MM.1S (cell line): ENCODE data around the gene TRMT61A.

ENCODE experiments used
- DNase-seq: peaks from one replicate; pipeline ENCODE4 v3.0.0-alpha.2; 2015
- H2AFZ ChIP-seq: fragments of 300-600 bp; sonication (generic); 2 replicates; pipeline ENCODE4 v1.6.0; 2016; ENCODE audit warnings: antibody characterized with exemption, low read length
- H3F3A ChIP-seq: fragments of 300-600 bp; sonication (generic); 2 replicates; pipeline ENCODE4 v1.6.1; 2016; ENCODE audit warnings: mild to moderate bottlenecking, antibody characterized with exemption, low read length, moderate library complexity, mixed read lengths; ENCODE audit not compliant: insufficient read depth
- H3K27ac ChIP-seq: fragments of 300-600 bp; sonication (generic); 2 replicates; pipeline ENCODE4 v1.5.1; 2016; ENCODE audit warnings: mild to moderate bottlenecking, low read length
- H3K27me3 ChIP-seq: fragments of 300-600 bp; sonication (generic); replicated peaks from 2 replicates; pipeline ENCODE4 v1.6.0; 2016; ENCODE audit warnings: low read length; ENCODE audit not compliant: insufficient read depth
- H3K36me3 ChIP-seq: fragments of 300-600 bp; sonication (generic); replicated peaks from 2 replicates; pipeline ENCODE4 v1.6.1; 2016; ENCODE audit warnings: mild to moderate bottlenecking, low read length, mixed read lengths; ENCODE audit not compliant: insufficient read depth
- H3K4me1 ChIP-seq: fragments of 300-600 bp; sonication (generic); 2 replicates; pipeline ENCODE4 v1.6.1; 2016; ENCODE audit warnings: low read length, mixed read lengths
- H3K4me2 ChIP-seq: fragments of 300-600 bp; sonication (generic); 2 replicates; pipeline ENCODE4 v1.6.0; 2016; ENCODE audit warnings: low read depth, low read length
- H3K4me3 ChIP-seq: fragments of 300-600 bp; sonication (generic); 2 replicates; pipeline ENCODE4 v1.5.1; 2016; ENCODE audit warnings: low read length, mixed read lengths
- H3K79me2 ChIP-seq: fragments of 300-600 bp; sonication (generic); 2 replicates; pipeline ENCODE4 v1.6.1; 2016; ENCODE audit warnings: mixed run types, low read length, mixed read lengths
- H3K9ac ChIP-seq: fragments of 300-600 bp; sonication (generic); 2 replicates; pipeline ENCODE4 v1.6.1; 2016; ENCODE audit warnings: low read length, mixed read lengths
- H3K9me2 ChIP-seq: fragments of 300-600 bp; sonication (generic); replicated peaks from 2 replicates; pipeline ENCODE4 v1.6.1; 2016; ENCODE audit warnings: mild to moderate bottlenecking, low read length, mixed read lengths; ENCODE audit not compliant: insufficient read depth
- H3K9me3 ChIP-seq: fragments of 300-600 bp; sonication (generic); replicated peaks from 2 replicates; pipeline ENCODE4 v1.6.1; 2016; ENCODE audit warnings: mild to moderate bottlenecking, low read length, mixed read lengths; ENCODE audit not compliant: insufficient read depth
- H4K20me1 ChIP-seq: fragments of 300-600 bp; sonication (generic); 2 replicates; pipeline ENCODE4 v1.6.1; 2016; ENCODE audit warnings: mild to moderate bottlenecking, low read length, moderate library complexity, mixed read lengths; ENCODE audit not compliant: insufficient read depth
- EZH2 ChIP-seq: fragments of 300-600 bp; sonication (generic); optimal IDR thresholded peaks from 2 replicates; pipeline ENCODE3; 2017; ENCODE audit warnings: low read depth, mild to moderate bottlenecking, antibody characterized with exemption, low read length, mixed read lengths
- EZH2phosphoT487 ChIP-seq: fragments of 300-600 bp; sonication (generic); IDR thresholded peaks from 2 replicates; pipeline ENCODE4 v1.6.1; 2018; ENCODE audit warnings: antibody characterized with exemption, low read length
- TF ChIP-seq, protein P1 (sequence below): fragments of 300-600 bp; sonication (generic); IDR thresholded peaks from 2 replicates; pipeline ENCODE4 v1.5.1; 2016; ENCODE audit warnings: antibody characterized with exemption, low read length, mixed read lengths

TRMT61A gene

DNA sequence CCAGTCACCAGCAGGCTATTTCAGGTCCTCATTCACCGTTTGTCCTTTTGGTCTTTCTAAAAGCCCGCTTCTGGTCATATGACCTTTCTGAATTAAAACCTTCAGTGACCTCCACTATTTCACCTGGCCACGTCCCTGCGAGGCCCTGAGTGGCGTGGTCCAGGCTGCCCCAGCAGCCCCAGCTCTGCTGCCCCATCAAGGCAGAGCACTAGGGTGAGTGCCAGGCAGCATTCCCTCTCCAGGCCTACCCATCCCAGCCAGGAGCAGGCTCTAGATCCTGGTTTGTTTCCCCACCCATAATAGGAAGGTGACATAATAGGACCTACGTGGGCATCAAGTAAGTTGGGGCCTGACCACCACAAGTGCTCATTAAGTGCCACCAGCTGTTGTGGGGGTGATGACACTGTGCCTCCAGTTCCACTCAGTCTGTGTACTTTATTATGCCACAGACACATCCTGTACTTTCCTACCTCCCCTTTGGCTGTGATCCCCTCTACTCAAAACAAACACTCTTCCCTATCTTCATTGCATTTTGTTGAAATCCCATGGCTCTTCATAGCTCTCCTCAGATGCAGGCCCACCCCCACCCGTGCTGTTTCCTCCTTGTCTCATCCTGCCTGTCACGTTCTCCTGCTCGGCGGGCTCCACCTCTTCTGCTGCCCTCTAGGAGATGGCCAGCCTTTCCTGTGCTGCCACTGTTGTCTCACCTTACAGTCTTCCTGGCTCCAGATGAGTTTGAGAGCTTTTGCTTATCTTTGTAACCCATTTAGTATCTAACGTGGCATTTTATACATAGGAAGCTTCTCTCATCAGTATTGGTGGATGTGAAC lies 27.7 kb upstream of the TRMT61A start:
- Histone ChIP-seq H3K36me3 (no peaks in the 10 kb centered on the region), H3K9me2 (no peaks in the 10 kb centered on the region), H2AFZ (no peak overlapping the region), H3K9me3 (no peaks in the 10 kb centered on the region), H3K4me1 (no peaks in the 10 kb centered on the region), H4K20me1 (no peaks in the 10 kb centered on the region), H3K79me2 (no peaks in the 10 kb centered on the region), H3K4me2 (no peak overlapping the region), H3F3A (no peaks in the 10 kb centered on the region), H3K27ac (no peak overlapping the region), H3K4me3 (no peak overlapping the region), H3K27me3 (no peaks in the 10 kb centered on the region), H3K9ac (no peak overlapping the region)
- TF ChIP-seq, protein P1, sequence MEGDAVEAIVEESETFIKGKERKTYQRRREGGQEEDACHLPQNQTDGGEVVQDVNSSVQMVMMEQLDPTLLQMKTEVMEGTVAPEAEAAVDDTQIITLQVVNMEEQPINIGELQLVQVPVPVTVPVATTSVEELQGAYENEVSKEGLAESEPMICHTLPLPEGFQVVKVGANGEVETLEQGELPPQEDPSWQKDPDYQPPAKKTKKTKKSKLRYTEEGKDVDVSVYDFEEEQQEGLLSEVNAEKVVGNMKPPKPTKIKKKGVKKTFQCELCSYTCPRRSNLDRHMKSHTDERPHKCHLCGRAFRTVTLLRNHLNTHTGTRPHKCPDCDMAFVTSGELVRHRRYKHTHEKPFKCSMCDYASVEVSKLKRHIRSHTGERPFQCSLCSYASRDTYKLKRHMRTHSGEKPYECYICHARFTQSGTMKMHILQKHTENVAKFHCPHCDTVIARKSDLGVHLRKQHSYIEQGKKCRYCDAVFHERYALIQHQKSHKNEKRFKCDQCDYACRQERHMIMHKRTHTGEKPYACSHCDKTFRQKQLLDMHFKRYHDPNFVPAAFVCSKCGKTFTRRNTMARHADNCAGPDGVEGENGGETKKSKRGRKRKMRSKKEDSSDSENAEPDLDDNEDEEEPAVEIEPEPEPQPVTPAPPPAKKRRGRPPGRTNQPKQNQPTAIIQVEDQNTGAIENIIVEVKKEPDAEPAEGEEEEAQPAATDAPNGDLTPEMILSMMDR = no peak
- TF ChIP-seq EZH2 (no peak), EZH2phosphoT487 (no peak)
- no peak for DNase-seq

DNA sequence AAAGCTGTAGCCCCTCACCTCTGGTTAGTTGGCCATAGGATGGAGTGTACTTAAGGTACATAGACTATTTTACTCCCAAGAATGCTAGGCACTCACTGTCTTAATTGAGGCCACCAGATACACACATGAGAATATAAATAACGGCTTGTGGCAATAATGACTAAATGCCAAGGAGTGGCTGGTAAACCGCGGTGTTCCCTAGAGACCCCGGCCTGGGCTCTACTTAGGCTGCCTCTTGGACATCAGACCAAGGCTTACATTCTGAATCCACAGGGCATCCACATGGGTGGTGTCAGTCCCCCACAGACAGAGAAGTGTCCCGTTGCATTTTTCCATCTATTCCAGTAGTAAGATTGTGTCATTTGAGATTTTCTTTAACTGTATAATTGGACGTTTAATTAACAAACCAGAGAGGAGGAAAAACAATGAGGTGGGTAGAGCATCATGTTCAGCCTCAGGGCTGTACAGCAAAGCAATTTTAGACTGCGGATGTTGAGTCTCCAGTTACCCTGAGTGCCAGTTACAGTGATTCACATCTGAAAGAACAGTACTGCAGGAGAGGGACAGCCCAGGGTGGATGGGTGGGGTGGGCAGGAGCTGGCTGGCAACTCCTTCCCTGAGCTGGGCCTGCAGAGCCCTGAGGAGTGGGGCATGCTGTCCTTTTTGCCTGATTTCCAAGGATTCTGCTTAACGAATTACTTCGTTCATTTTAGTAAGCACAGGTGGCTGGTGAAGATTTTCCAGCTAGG lies 26.9 kb upstream of the TRMT61A start:
- Histone ChIP-seq H3K4me2 (no peak overlapping the region), H3K27me3 (no peaks in the 10 kb centered on the region), H3K9ac (no peak overlapping the region), H3K9me3 (no peaks in the 10 kb centered on the region), H3K9me2 (no peaks in the 10 kb centered on the region), H3F3A (no peaks in the 10 kb centered on the region), H3K79me2 (no peaks in the 10 kb centered on the region), H3K4me3 (no peak overlapping the region), H4K20me1 (no peaks in the 10 kb centered on the region), H3K4me1 (no peaks in the 10 kb centered on the region), H2AFZ (no peak overlapping the region), H3K36me3 (no peaks in the 10 kb centered on the region), H3K27ac (no peak overlapping the region)
- TF ChIP-seq, protein P1 = no peak
- TF ChIP-seq EZH2 (no peak), EZH2phosphoT487 (no peak)
- DNase-seq = no peak

DNA sequence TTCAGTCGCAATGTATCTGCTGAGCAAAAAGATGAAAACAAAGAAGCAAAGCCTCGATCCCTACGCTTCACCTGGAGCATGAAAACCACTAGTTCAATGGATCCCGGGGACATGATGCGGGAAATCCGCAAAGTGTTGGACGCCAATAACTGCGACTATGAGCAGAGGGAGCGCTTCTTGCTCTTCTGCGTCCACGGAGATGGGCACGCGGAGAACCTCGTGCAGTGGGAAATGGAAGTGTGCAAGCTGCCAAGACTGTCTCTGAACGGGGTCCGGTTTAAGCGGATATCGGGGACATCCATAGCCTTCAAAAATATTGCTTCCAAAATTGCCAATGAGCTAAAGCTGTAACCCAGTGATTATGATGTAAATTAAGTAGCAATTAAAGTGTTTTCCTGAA lies 26.1 kb upstream of the TRMT61A start:
- no peaks in the 10 kb centered on the region for H3K4me1 ChIP-seq
- H3K9ac ChIP-seq = no peak overlapping the region

More for the DNA sequence above, 26.1 kb upstream of the TRMT61A start:
- H3K9me2 ChIP-seq = no peaks in the 10 kb centered on the region
- no peak overlapping the region for H2AFZ ChIP-seq
- H3K79me2 ChIP-seq = no peaks in the 10 kb centered on the region
- no peaks in the 10 kb centered on the region for H3F3A ChIP-seq
- no peaks in the 10 kb centered on the region for H4K20me1 ChIP-seq
- H3K27me3 ChIP-seq = no peaks in the 10 kb centered on the region
- no peak overlapping the region for H3K4me2 ChIP-seq
- DNase-seq = no peak
- no peak overlapping the region for H3K4me3 ChIP-seq
- no peaks in the 10 kb centered on the region for H3K9me3 ChIP-seq
- TF ChIP-seq EZH2 (no peak), EZH2phosphoT487 (no peak)
- TF ChIP-seq, protein P1 = no peak
- H3K27ac ChIP-seq = no peak overlapping the region
- no peaks in the 10 kb centered on the region for H3K36me3 ChIP-seq
